ENCODE results near the gene POFUT2. TPM values are rescaled to one million over a fixed set of nuclear protein-coding genes. Genes with fewer than 3 reads are reported as not detected.

The POFUT2 gene
- total RNA-seq, 1 donor from 2014 or later: 47.9 TPM

DNA sequence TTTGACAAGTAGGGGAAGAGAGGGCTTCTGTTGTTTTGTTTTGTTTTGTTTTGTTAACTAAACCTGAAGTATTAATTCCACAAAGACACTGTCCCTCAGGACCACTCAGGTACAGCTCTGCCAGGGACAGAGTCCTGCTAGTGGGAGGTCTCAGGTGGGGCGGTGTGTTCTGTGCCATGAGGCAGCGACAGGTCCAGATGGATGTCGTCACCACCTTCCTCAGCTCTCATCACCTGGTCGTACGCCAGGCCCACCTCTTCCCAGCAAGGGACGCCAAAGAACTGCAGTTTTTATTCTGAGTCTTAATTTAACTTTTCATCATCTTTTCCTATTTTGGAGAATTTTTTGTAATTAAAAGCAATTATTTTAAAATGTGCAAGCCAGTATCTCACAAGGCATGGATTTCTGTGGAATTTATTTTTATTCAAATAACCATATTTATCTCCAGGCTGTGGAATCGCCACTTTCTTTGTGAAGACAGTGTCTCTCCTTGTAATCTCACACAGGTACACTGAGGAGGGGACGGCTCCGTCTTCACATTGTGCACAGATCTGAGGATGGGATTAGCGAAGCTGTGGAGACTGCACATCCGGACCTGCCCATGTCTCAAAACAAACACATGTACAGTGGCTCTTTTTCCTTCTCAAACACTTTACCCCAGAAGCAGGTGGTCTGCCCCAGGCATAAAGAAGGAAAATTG, 62.5 kb downstream of the POFUT2 start:
- no peak for DNase-seq (ENCODE audit: low spot score)

DNA sequence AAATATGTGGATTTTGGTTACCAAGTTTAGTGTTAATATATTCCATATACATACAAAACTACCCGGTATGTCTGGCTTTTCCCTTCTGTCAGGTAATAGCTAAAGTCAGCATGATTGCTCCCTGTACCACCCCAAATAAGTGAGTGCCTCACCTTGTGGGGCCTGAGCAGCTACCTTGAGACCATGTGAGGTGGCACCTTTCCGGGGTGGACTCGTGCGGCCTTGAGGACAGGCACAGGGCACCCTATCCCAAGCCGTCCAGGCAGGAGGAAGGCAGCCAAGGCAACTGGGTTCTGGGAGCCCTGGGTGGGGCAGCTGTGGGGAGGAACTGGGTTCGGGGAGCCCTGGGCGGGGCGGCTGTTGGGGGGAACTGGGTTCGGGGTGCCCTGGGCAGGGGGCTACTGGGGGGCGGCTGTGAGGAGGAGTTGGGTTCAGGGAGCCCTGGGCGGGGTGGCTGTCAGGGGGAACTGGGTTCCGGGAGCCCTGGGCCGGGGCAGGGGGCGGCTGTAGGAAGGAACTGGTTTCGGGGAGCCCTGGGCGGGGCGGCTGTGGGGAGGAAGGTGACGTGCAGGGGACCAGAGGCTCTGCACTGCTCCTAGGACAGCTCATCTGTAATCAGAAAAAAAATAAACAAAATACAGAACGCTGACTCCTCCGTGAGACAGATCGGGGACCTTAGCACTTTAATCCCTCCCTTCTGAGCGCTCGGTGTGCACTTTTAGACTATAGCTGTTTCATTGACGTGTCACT, 63.3 kb downstream of the POFUT2 start:
- DNase-seq (ENCODE audit: low spot score): no peak

GRCh38 chr21:45223236-45224185, 64.2 kb downstream of the POFUT2 start:
- DNase-seq (ENCODE audit: low spot score): no peak

DNA sequence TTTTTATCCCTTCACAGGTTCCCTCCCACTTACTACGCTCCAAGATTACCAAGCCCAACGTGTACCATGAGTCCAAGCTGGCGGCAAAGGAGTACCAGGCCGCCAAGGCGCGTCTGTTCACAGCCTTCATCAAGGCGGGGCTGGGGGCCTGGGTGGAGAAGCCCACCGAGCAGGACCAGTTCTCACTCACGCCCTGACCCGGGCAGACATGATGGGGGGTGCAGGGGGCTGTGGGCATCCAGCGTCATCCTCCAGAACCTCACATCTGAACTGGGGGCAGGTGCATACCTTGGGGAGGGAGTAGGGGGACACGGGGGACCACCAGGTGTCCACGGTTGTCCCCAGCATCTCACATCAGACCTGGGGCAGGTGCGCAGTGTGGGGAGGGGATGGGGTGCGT, 65.7 kb downstream of the POFUT2 start:
- DNase-seq (ENCODE audit: low spot score): no peak

DNA sequence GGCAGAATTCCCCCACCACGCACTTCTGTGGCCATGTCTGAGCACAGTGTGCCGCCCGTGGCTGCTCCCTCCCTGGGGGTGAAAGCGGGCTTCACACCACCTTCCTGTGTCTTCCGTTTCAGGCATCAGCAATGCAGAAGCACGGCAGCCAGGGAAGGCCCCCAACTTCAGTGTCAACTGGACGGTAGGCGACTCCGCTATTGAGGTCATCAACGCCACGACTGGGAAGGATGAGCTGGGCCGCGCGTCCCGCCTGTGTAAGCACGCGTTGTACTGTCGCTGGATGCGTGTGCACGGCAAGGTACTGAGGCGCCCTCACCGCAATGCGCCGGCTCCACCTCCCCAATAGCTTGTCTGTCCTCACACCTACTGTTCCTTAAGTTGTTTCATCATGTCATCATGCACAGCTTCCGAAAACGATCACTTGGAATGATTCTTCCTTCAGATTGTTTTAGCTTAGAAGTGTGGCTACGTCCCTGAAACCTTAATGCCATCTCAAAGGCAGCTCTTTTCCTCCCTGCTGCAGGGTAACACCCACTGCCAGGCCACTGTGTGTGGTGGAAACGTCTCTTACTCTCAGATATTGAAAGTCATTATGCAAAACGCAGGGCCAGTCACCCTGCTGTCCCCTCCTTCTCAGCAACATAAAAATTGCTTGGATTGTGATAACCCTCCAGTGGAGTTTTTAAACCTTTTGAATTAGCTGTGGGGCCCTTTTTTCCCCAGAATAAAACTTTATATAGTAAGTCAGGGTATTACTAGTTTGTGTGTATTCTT, 66.8 kb downstream of the POFUT2 start:
- no peak for DNase-seq (ENCODE audit: low spot score)

- peak; percentile 86 for DNase-seq (ENCODE audit: low spot score)
These were observed 67.6 kb downstream of the POFUT2 start for GRCh38 chr21:45220071-45220481.

GRCh38 chr21:45219517-45219916, 68.2 kb downstream of the POFUT2 start:
- no peak for DNase-seq (ENCODE audit: low spot score)

DNA sequence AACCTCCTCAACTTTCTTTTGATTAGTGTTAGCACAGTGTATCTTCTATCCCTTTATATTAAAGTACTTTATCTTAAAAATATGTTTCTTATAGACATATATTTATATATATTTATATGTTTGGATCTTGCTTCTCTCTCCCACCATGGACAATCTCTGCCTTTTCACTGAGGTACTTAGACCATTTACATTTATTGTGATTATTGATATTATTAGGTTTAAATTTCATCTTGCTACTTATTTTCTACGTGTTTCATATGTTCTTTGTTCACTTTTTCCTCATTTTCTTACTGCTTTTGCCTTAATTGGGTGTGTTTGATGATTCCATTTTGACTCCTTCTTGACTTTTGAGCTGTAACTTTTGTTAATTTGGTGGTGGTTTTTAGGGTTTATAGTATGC, 70.7 kb downstream of the POFUT2 start:
- DNase-seq (ENCODE audit: low spot score): no peak

- no peak for DNase-seq (ENCODE audit: low spot score)
These were observed 72.5 kb downstream of the POFUT2 start for GRCh38 chr21:45215213-45215612.

Other genes with a start within 250 kb of the POFUT2 start
- 108 TPM for gene ADARB1, start 213.3 kb downstream of the POFUT2 start, total RNA-seq (ENCODE audit: insufficient read depth, low replicate concordance)
- 266 TPM for gene COL18A1, start 117.3 kb upstream of the POFUT2 start, total RNA-seq (ENCODE audit: insufficient read depth, low replicate concordance)

Data from umbilical cord (tissue), 2 donors.